Transverse colon (tissue), 4 donors: ENCODE results near the gene ZFHX2. TPM values are rescaled to one million over a fixed set of nuclear protein-coding genes. Genes with fewer than 3 reads are reported as not detected.
A peak's percentile ranks its signal among the peaks of the same experiment; 100 is the strongest.

Experiments
- DNase-seq: peaks from one replicate; pipeline ENCODE4 v3.0.0-alpha.2; 2019
- H3K27ac ChIP-seq, 4 donors: fragments of 200-600 bp; sonication (generic); 2 replicates each; pipeline ENCODE4 v1.5.1; 2016 to 2018; ENCODE audit warnings: inconsistent platforms in 4 of 4
- H3K27me3 ChIP-seq: fragments of 200-600 bp; sonication (generic); 2 replicates; pipeline ENCODE4 v1.5.1; 2017; ENCODE audit warnings: inconsistent platforms
- H3K36me3 ChIP-seq, 4 donors: fragments of 200-600 bp; sonication (generic); 2 replicates each; pipeline ENCODE4 v1.5.1; 2017 to 2019; ENCODE audit warnings: inconsistent platforms in 4 of 4
- H3K4me1 ChIP-seq, 4 donors: fragments of 200-600 bp; sonication (generic); 2 replicates each; pipeline ENCODE4 v1.5.1; 2017 to 2020; ENCODE audit warnings: inconsistent platforms in 4 of 4
- H3K4me3 ChIP-seq, 4 donors: fragments of 200-600 bp; sonication (generic); 1 replicate in 1 of 4; 2 replicates in 3 of 4; pipeline versions ENCODE4 v1.5.1 to v1.6.1; 2017 to 2019; ENCODE audit warnings: inconsistent platforms in 4 of 4
- H3K9me3 ChIP-seq, 2 donors: fragments of 200-600 bp; sonication (generic); 2 replicates each; pipeline ENCODE4 v1.5.1; 2017 to 2019; ENCODE audit warnings: inconsistent platforms in 2 of 2
- EP300 ChIP-seq: sonication (generic); formaldehyde crosslinking; IDR thresholded peaks from one replicate; pipeline ENCODE4 v1.6.1; 2017; ENCODE audit warnings: antibody characterized with exemption, low read depth
- POLR2A ChIP-seq: fragments of 450-650 bp; IDR thresholded peaks from one replicate; pipeline ENCODE4 v1.6.1; 2016; ENCODE audit warnings: antibody characterized with exemption, mild to moderate bottlenecking, moderate library complexity
- POLR2AphosphoS5 ChIP-seq, 3 donors: sonication (generic); formaldehyde crosslinking; IDR thresholded peaks; one replicate each; pipeline ENCODE4 v1.6.1; 2016; ENCODE audit warnings: antibody characterized with exemption in 3 of 3
- WGBS, 2 donors: methylation state at CpG; one replicate each; pipeline ENCODE4 v1.1.5; 2018; ENCODE audit warnings: low coverage in 1 of 2; 5-methylcytosine and 5-hydroxymethylcytosine counted together
- in situ Hi-C, 4 donors: fragments of 200-750 bp; cut with MboI; loops; one replicate each; pipeline versions ENCODE4 v1.15.0 to v1.15.1; 2017; ENCODE audit warnings: low sequenced_read_pairs in 3 of 4, low pct_ligation_motif_present in 1 of 4, low pct_unique_long_range_greater_than_20kb in 1 of 4
- intact Hi-C: fragments of 100-400 bp; cut with DNase I; formaldehyde crosslinking; loops from one replicate; pipeline ENCODE4 v1.15.1; 2023; ENCODE audit warnings: low total_unique reads
- total RNA-seq, 4 donors: library from RNA; depleted of rRNA; stranded (reverse); fragments of >200 nt; gene quantifications; one replicate each; pipeline ENCODE4 v1.1.0, GENCODE V29; 2016
- TF ChIP-seq, protein P1 (sequence below), 5 experiments: fragments of 200-600 bp in 3 of 5; fragments of 450-650 bp in 2 of 5; sonication (generic) in 3 of 5; IDR thresholded peaks; 1 replicate in 2 of 5; 2 replicates in 3 of 5; pipeline ENCODE4 v1.5.1; 2016 to 2017; ENCODE audit warnings: antibody characterized with exemption in 5 of 5, inconsistent platforms in 3 of 5, mild to moderate bottlenecking in 2 of 5, moderate library complexity in 1 of 5

Gene ZFHX2
- total RNA-seq, 4 donors from 2014 or later, result 0.20 to 1.1 (median 0.68) TPM

DNA sequence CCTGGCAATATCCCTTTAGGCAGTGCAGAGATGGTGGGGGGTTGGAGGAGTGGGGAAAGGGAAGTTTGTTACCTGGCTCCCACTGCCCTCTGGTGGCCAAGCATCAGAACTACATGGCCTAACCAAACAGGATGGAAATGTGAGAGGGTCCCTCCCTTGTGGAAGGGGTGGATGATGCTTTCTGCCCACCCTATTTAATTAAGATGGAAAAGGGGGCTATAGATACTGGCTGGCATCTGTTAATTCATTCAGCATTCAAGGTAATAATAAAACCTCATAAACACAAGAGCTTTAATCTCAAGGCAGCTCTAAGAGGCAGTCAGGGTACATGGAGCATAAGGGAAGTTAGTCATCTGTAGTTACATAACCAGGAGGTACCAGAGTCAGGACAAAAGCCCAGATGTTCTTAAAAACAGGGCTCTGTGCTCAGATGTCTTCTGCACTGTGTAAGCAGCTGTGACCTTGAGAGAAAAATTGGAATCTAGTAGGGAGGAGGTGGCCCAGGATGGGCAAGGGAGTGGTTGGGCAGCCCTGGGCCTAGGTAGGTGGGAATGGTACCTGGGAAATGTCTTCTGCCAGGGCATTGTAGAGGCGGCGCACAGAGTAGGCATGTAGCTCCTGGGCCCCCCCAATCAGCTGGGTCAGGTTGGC is 11.4 kb upstream of the ZFHX2 start:
- peak; percentile 41 for DNase-seq
- Histone ChIP-seq H3K36me3 (peaks cover 0 to 11% (median 0%) of the 10 kb centered on the region in 4 donors), H3K27ac (no peak overlapping the region), H3K4me3 (no peak overlapping the region), H3K9me3 (no peaks in the 10 kb centered on the region), H3K27me3 (no peaks in the 10 kb centered on the region), H3K4me1 (peaks cover 4 to 15% (median 9%) of the 10 kb centered on the region in 4 donors)
- intact Hi-C loops (loop anchor here (2.0 kb wide), 1 partner anchor 84 kb away; no protein-coding TSS in a partner anchor), in situ Hi-C loops (loop anchor here in 3 of 4 donors (5.0 to 25.0 kb wide), 3 partner anchors 78 to 226 kb away; no protein-coding TSS in a partner anchor)
- TF ChIP-seq POLR2AphosphoS5 (IDR thresholded peaks at IDR 0.05) (no peak), POLR2A (no peak), EP300 (no peak)
- TF ChIP-seq, protein P1, sequence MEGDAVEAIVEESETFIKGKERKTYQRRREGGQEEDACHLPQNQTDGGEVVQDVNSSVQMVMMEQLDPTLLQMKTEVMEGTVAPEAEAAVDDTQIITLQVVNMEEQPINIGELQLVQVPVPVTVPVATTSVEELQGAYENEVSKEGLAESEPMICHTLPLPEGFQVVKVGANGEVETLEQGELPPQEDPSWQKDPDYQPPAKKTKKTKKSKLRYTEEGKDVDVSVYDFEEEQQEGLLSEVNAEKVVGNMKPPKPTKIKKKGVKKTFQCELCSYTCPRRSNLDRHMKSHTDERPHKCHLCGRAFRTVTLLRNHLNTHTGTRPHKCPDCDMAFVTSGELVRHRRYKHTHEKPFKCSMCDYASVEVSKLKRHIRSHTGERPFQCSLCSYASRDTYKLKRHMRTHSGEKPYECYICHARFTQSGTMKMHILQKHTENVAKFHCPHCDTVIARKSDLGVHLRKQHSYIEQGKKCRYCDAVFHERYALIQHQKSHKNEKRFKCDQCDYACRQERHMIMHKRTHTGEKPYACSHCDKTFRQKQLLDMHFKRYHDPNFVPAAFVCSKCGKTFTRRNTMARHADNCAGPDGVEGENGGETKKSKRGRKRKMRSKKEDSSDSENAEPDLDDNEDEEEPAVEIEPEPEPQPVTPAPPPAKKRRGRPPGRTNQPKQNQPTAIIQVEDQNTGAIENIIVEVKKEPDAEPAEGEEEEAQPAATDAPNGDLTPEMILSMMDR (IDR thresholded peaks at IDR 0.05), result peak; percentile 87 to 97 (median 93)
- 93% methylated on average over 2 of the region's 2 CpGs; no CpG with 5 or more reads in 1 of the 2 donors for WGBS, 2 donors

GRCh38 chr14:23561873-23562821 is 10.6 kb upstream of the ZFHX2 start:
- in situ Hi-C loops (loop anchor here in 3 of 4 donors (5.0 to 25.0 kb wide), 3 partner anchors 77 to 225 kb away; no protein-coding TSS in a partner anchor), intact Hi-C loops (loop anchor here (2.0 kb wide), 1 partner anchor 83 kb away; no protein-coding TSS in a partner anchor)
- no peak for DNase-seq
- Histone ChIP-seq H3K36me3 (peaks cover 0 to 11% (median 0%) of the 10 kb centered on the region in 4 donors), H3K27ac (no peak overlapping the region), H3K4me3 (no peak overlapping the region), H3K9me3 (no peaks in the 10 kb centered on the region), H3K27me3 (no peaks in the 10 kb centered on the region), H3K4me1 (peaks cover 5 to 20% (median 10%) of the 10 kb centered on the region in 4 donors)
- WGBS, 2 donors, result 66% methylated on average over 15 of the region's 15 CpGs; no CpG with 5 or more reads in 1 of the 2 donors
- TF ChIP-seq, protein P1 (IDR thresholded peaks at IDR 0.05), result no peak

DNA sequence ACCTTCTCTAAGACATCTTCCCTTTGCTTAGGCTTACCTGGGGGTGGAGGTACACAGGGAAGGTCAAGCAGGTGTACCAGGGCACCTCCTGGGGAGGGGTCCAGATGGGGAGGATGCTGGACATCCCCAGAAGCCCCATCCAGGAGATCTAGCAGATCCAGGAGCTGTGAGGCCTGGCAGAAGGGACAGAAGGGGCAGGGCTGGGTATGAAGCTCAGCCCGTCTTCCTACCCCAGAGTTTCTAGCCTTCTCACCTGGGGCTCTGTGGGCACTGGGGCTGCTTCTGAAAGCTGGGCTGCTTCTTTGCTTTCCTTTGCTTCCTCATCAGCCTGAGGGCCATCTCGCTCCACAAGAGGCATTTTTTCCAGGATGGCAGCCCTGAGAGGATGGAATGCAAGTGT is 9.7 kb upstream of the ZFHX2 start:
- Histone ChIP-seq H3K4me3 (no peak overlapping the region), H3K27me3 (no peaks in the 10 kb centered on the region), H3K4me1 (peaks cover 10 to 20% (median 12%) of the 10 kb centered on the region in 4 donors), H3K27ac (no peak overlapping the region), H3K9me3 (no peaks in the 10 kb centered on the region), H3K36me3 (peaks cover 0 to 11% (median 0%) of the 10 kb centered on the region in 4 donors)
- 80 to 91% methylated on average over 2 of the region's 2 CpGs for WGBS, 2 donors
- intact Hi-C loops, result no loop called here
- TF ChIP-seq, protein P1 (IDR thresholded peaks at IDR 0.05), result no peak
- TF ChIP-seq POLR2A (no peak), POLR2AphosphoS5 (IDR thresholded peaks at IDR 0.05) (no peak), EP300 (no peak)
- no peak for DNase-seq
- in situ Hi-C loops, result loop anchor here in 3 of 4 donors (5.0 to 25.0 kb wide), 3 partner anchors 76 to 224 kb away; no protein-coding TSS in a partner anchor
